Measurements from ENCODE around the gene NLRP12.
"Not testable (repeated sequence)": the region's sequence is repeated elsewhere in the genome, so short reads cannot be mapped to it uniquely, and the experiment has no call there.

GRCh38 chr19:53832861-53833260 lies 8.7 kb upstream of the NLRP12 start:
- not testable (repeated sequence) for TF ChIP-seq CTCF, POLR2A, POLR2AphosphoS5 (IDR thresholded peaks at IDR 0.05)

Measured in upper lobe of left lung (tissue), 4 donors.